ENCODE results near the gene CUTA.
A peak's percentile ranks its signal among the peaks of the same experiment; 100 is the strongest.

CUTA gene

DNA sequence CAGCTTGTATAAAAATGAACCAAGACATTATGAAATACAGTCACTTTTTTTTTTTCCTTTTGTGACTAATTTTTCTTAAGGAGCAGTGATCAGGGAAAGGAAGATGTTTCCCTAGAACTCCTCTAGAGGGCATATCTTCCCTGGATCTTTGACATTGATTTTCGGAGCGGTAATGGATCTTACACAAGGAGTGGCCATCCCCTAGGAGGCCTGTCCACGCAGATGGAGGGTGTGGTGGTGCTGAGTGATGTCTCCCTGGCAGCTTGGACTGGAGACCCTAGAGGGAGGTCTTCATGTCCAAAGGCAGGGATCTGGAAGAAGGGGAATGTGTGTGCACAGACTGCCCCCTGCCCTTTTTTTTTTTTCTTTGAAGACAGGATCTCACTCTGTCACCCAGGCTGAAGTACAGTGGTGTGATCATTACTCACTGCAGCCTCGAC, 33.3 kb downstream of the CUTA start:
- TF ChIP-seq GATA3 (IDR thresholded peaks at IDR 0.05; ENCODE audit: low read depth, low read length) (no peak), GATA2 (IDR thresholded peaks at IDR 0.05; ENCODE audit: low read depth, low read length) (no peak)

DNA sequence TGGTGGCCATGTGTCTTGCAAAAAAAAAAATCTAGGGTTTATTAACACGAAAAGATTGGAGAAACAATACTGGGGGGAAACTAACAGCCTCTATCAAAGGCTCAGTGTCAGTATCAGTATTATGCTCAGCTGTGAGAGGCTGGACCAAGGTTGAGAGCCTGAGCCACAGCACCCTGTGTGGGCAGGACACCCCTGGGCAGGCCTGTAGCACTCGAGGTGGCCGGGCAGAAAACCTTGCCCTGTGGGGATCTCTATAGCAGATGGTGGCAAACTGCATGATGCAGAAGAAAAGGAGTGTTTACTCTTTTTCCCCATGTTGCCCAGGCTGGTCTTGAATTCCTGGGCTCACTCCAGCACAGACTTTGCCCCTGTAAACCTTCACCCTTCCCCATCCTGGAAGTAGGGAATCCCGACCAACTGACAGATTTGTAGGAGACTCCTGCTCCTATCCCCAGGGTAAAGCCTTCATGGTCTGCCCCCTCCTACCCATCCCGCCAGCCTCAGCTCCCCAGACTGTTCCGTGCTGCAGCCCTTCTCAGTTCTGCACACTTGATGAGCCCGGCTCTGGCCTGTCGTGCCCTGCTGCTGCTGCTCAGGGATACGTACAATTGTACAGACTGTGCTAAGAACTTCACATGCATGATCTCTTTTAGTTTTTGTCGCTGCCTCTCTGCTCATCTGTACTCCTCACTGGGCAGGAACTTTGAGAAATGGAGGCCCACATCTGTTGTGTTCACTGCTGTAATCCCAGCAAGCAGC, 34.3 kb downstream of the CUTA start:
- no peak for TF ChIP-seq GATA2 (IDR thresholded peaks at IDR 0.05; ENCODE audit: low read depth, low read length)

DNA sequence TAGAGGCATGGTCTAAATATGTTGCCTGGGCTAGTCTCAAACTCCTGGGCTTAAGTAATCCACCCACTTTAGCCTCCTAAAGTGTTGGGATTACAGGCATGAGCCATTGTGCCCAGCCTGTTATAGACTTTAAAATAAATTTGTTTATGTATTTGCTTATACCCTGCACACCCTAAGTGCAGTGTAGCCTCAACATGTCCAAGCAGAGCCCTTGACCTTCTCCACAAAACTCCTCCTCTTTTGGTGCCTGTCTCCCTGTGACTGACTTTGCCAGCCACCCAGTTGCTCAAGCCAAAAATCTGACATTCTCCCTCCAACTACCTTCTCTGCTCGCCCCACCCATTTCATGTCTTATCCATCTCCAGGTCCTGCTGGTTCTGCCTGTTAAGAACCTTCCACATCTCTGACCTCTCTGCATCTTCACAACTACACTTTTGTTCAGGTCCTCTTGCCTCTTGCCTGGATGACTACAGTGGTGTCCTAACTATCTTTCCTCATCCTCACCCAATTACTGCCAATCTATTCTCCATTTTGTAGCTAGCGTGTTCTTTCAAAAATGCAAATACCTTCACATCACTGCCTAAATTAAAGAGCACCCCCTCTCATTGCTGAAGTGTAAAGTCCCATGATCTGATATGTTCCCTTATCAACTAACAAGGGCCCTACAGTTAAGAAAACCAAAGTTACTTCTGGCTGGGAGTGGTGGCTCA, 37.5 kb downstream of the CUTA start:
- TF ChIP-seq GATA2 (IDR thresholded peaks at IDR 0.05; ENCODE audit: low read depth, low read length) (no peak), GATA3 (IDR thresholded peaks at IDR 0.05; ENCODE audit: low read depth, low read length) (no peak)

DNA sequence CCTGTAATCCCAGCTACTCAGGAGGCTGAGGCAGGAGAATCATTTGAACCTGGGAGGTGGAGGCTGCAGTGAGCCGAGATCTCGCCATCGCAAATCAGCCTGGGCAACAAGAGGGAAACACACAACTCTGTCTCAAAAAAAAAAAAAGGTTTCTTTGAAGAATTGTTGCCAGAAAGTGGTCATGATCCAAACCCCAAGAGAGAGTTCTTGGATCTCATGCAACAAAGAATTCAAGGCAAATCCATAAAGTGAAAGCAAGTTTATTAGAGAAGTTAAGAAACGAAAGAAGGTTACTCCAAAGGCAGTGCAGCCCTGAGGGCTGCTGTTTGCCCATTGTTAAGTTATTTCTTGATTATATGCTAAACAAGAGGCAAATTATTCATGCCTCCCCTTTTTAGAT, 40.7 kb downstream of the CUTA start:
- TF ChIP-seq GATA3 (IDR thresholded peaks at IDR 0.05; ENCODE audit: low read depth, low read length) (no peak), GATA2 (IDR thresholded peaks at IDR 0.05; ENCODE audit: low read depth, low read length) (no peak)

DNA sequence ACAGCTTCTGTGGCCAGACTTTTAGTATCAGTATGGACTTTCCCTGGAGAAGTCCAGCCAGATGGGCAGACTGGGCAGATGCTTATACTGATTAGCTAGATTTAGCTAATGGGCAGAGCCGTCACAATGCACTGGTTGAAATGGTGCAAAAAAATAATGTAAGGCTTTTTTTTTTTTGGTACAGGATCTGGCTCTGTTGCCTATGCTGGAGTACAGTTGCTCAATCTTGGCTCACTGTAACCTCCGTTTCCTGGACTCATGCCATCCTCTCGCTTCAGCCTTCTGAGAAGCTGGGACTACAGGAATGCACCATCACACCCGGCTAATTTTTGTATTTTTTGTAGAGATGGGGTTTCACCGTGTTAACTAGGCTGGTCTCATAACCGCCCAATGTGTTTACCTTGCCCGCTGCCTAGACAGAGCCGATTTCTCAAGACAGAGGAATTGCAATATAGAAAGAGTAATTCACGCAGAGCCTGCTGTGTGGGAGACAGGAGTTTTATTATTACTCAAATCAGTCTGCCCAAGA, 42.7 kb downstream of the CUTA start:
- TF ChIP-seq GATA3 (IDR thresholded peaks at IDR 0.05; ENCODE audit: low read depth, low read length) (peak; percentile 49; the same call in 1 of the 2 replicates), GATA2 (IDR thresholded peaks at IDR 0.05; ENCODE audit: low read depth, low read length) (peak; percentile 74)

DNA sequence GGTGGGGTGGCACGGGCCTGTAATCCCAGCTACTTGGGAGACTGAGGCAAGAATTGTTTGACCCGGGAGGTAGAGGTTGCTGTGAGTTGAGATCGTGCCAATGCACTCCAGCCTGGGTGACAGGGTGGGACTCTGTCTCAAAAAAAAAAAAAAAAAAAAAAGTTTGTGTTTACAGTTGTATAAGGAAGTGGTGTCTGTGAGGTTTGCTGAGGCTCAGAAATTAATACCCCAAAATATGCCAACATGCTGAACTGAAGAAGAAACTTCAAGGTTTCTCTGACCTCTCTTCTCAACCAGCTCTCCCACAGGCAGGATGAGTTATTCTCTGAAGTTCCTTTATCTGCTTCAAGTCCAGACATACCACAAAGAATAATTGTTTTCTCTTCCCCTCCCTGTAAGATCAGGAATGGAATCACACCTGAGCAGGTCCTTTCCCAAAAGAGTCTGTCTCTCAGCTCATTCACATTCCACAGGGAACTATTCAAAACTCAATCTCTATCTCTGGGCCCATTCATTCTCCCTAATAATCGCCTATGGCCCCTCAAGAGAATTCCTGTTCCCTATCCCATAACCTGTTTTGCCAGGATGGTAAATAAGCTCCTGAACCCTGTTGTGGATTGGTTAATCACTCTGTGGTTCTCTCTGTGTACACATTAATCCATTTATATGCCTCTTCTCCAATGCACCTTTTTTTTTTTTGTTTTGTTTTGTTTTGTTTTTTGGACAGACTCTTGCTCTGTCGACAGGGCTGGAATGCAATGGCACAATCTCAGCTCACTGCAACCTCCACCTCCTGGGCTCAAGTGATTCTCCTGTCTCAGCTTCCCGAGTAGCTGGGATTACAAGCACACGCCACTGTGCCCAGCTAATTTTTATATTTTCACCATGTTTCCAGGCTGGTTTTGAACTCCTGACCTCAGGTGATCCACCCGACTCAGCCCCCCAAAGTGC, 43.7 kb downstream of the CUTA start:
- TF ChIP-seq GATA2 (IDR thresholded peaks at IDR 0.05; ENCODE audit: low read depth, low read length) (no peak), GATA3 (IDR thresholded peaks at IDR 0.05; ENCODE audit: low read depth, low read length) (no peak)

DNA sequence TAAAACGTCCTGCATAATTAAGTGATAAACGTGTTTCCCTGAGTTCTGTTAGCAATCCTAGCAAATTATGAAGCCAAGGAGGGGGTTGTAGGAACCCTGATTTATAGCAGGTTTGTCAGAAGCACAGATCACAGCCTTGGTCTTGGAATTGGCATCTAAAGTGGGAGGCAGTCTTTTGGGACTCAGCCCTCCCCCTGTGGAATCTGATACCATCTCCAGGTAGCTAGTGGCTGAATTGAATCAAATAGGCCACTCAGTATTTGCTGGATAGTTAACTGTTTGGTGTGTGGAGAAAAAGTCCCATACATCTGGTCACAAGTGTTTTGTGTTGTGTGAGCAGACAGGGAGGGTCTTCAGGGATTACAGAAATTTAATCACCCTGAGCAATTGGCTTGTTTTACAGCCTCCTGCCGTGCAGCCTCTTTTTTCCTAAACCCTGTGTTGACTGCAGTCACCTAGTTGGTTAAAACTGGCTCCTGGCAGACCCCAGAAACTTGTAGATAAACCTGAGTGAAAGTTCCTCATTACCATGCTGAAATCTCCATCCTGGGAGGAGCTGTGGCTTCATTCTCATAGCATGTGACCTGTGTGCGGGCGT, 45.3 kb downstream of the CUTA start:
- TF ChIP-seq GATA2 (IDR thresholded peaks at IDR 0.05; ENCODE audit: low read depth, low read length) (peak; percentile 59; the same call in 1 of the 2 replicates), GATA3 (IDR thresholded peaks at IDR 0.05; ENCODE audit: low read depth, low read length) (no peak)

DNA sequence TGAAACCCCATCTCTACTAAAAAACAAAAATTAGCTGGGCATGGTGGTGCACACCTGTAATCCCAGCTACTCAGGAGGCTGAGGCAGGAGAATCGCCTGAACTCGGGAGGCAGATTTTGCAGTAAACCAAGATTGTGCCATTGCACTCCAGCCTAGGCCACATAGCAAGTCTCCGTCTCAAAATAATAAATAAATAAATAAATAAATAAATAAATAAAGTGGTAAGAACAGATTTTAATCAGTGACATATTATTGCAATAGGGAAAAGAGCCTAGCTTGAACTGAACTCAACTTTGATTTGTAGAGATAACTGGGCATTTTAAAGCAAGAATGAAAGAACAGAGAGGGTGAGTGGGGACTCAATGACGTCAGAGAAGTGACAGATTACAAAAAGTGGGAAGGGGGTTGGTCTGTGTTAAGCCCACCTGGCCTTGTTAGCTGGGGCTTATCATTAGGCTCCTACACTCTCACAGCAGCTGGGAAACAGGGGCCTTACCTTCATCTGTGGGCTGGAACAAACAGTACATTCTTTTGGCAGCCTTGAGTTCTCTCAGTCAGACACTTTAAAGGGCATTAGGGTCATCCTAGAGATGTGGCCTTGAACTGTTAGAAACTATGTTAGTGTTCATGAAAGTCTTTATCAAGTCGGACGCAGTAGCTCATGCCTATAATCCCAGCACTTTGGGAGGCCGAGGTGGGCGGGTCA, 50.7 kb downstream of the CUTA start:
- TF ChIP-seq GATA2 (IDR thresholded peaks at IDR 0.05; ENCODE audit: low read depth, low read length) (no peak), GATA3 (IDR thresholded peaks at IDR 0.05; ENCODE audit: low read depth, low read length) (no peak)

Measured in SH-SY5Y (cell line).